Panc1 (cell line): ENCODE measurements around the gene SMIM29. TPM values are rescaled to one million over a fixed set of nuclear protein-coding genes. Genes with fewer than 3 reads are reported as not detected.

Experiments used
- ATAC-seq: fragments of 200-7000 bp; cut with Tn5 transposase; 2 replicates; pipeline ENCODE4 v1.9.1; 2020; ENCODE audit warnings: mild to moderate bottlenecking, moderate library complexity
- BruUV-seq: library from RNA; stranded (reverse); fragments of 400-500 nt; replicated peaks from 2 replicates; lab custom pipeline; 2021; lab: Mats Ljungman, UMichigan
- CTCF ChIA-PET: fragments of 300-600 bp; sonication (Branson Sonifier 250); formaldehyde crosslinking; loops from one replicate; lab custom pipeline; 2022; ENCODE audit warnings: antibody characterized with exemption; lab: Charles Lee
- POLR2A ChIA-PET: fragments of 300-600 bp; sonication (Branson Sonifier 250); formaldehyde crosslinking; loops from one replicate; lab custom pipeline; 2022; ENCODE audit warnings: antibody characterized with exemption; lab: Charles Lee
- DNase-seq: peaks from one replicate; pipeline ENCODE4 v3.0.0-alpha.2; 2010; ENCODE audit warnings: low read depth, low spot score
- H3K27ac ChIP-seq: 2 replicates; pipeline ENCODE4 v1.5.1; 2011; ENCODE audit warnings: mild to moderate bottlenecking, low read length, inconsistent platforms
- H3K27me3 ChIP-seq: fragments of 200-500 bp; sonication (Bioruptor generic); 2 replicates; pipeline ENCODE4 v1.6.0; 2014; ENCODE audit warnings: low read length, inconsistent platforms; ENCODE audit not compliant: control insufficient read depth, insufficient read depth
- H3K36me3 ChIP-seq: fragments of 200-500 bp; sonication (Bioruptor generic); 2 replicates; pipeline ENCODE4 v1.5.1; 2014; ENCODE audit warnings: inconsistent platforms, mild to moderate bottlenecking, low read length, moderate library complexity; ENCODE audit not compliant: control insufficient read depth, insufficient read depth
- H3K4me1 ChIP-seq: 2 replicates; pipeline ENCODE4 v1.5.1; 2011; ENCODE audit warnings: inconsistent platforms, mild to moderate bottlenecking, low read length, moderate library complexity; ENCODE audit not compliant: control insufficient read depth, insufficient read depth
- H3K4me3 ChIP-seq, 2 experiments: 2 replicates each; pipeline ENCODE4 v1.5.1; 2011 to 2012; ENCODE audit warnings: low read depth in 2 of 2, low read length in 2 of 2, mild to moderate bottlenecking in 2 of 2, inconsistent platforms in 1 of 2, moderate library complexity in 1 of 2
- H3K9me3 ChIP-seq: fragments of 200-500 bp; sonication (Bioruptor generic); 2 replicates; pipeline ENCODE4 v1.5.1; 2014; ENCODE audit warnings: low read depth, mild to moderate bottlenecking, inconsistent platforms, low read length, moderate library complexity; ENCODE audit not compliant: control insufficient read depth, insufficient read depth
- CTCF ChIP-seq: fragments of 450-650 bp; IDR thresholded peaks from 2 replicates; pipeline ENCODE4 v1.5.1; 2017; ENCODE audit warnings: mild to moderate bottlenecking
- POLR2AphosphoS5 ChIP-seq: IDR thresholded peaks from 2 replicates; pipeline ENCODE4 v1.6.1; 2012; ENCODE audit warnings: mild to moderate bottlenecking, low read depth, low read length, moderate library complexity
- REST ChIP-seq, 2 experiments: IDR thresholded peaks; 2 replicates each; pipeline ENCODE4 v1.6.1; 2011 to 2012; ENCODE audit warnings: low read depth in 2 of 2, control low read depth in 1 of 2, low read length in 1 of 2, mild to moderate bottlenecking in 1 of 2, moderate library complexity in 1 of 2; ENCODE audit not compliant: insufficient read depth in 1 of 2
- SIN3A ChIP-seq: IDR thresholded peaks from 2 replicates; pipeline ENCODE4 v1.6.1; 2012; ENCODE audit warnings: low read depth, mild to moderate bottlenecking, low read length, moderate library complexity, borderline replicate concordance; ENCODE audit not compliant: insufficient read depth
- TCF7L2 ChIP-seq: IDR thresholded peaks from 2 replicates; pipeline ENCODE4 v1.6.1; 2011; ENCODE audit warnings: mild to moderate bottlenecking, low read depth, low read length, inconsistent platforms
- in situ Hi-C: cut with HindIII; loops from 2 replicates; pipeline ENCODE4 v1.10.0; 2016; ENCODE audit warnings: low sequenced_read_pairs, low pct_unique_long_range_greater_than_20kb
- intact Hi-C: fragments of 100-400 bp; cut with micrococcal nuclease; formaldehyde crosslinking; loops from one replicate; pipeline ENCODE4 v1.10.0; 2022; ENCODE audit not compliant: unreplicated experiment
- total RNA-seq: library from RNA; stranded (reverse); gene quantifications from one replicate; pipeline ENCODE4 v1.2.1, GENCODE V29; 2021; ENCODE audit not compliant: unreplicated experiment

SMIM29 gene
- total RNA-seq, 1 experiment from 2014 or later = 35.6 TPM

GRCh38 chr6:34237722-34238584, 10.9 kb downstream of the SMIM29 start:
- H3K36me3 ChIP-seq = peaks cover 3% of the 10 kb centered on the region; the same call in 1 of the 2 replicates
- DNase-seq = no peak
- CTCF ChIA-PET = no interaction called here
- peak; percentile 11 for ATAC-seq
- peaks cover 52% of the 10 kb centered on the region for H3K4me1 ChIP-seq
- H3K9me3 ChIP-seq = no peaks in the 10 kb centered on the region
- no peaks in the 10 kb centered on the region for H3K27me3 ChIP-seq
- POLR2A ChIA-PET = no interaction called here
- BruUV-seq = no TSS peak
- H3K4me3 ChIP-seq = peak overlapping the region; percentile 73 to 78
- in situ Hi-C loops = no loop called here
- TF ChIP-seq POLR2AphosphoS5 = no peak; the same call in 1 of the 2 replicates
- TF ChIP-seq SIN3A = no peak
- TF ChIP-seq CTCF = peak; percentile 20; the same call in 1 of the 2 replicates
- no peak for TF ChIP-seq REST (IDR thresholded peaks at IDR 0.05; ENCODE audit: insufficient read depth in 1 of 2, low read depth in 2 of 2, low read length in 1 of 2)
- peak overlapping the region; percentile 90 for H3K27ac ChIP-seq
- intact Hi-C loops = no loop called here

DNA sequence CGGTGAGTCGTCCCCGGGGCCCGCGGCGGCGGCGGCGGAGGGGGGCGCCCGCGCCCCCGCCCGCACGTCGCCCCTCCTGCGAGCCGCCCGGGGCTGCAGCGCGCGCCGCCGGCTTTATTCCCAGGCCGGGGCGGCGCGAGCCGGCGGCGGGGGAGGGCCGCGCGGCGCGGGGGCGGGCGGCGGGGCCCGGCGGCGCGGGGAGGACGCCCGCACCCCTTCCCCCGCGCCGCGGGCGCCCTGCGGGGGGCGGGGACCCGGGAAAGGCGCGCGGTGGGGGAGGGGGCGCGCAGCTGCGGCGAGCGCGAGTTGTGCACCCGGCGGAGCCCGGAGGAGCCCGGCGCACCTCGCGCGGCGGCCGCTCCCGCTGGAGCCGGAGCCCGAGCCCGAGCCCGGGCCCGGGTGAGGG, 11.5 kb downstream of the SMIM29 start:
- ATAC-seq = peak; percentile 6
- ChIA-PET POLR2A (interaction anchor here (0.5 to 0.7 kb wide), 9 partner anchors 10 to 666 kb away, joined by 3 to 10 read pairs (median 6); no protein-coding TSS in a partner anchor), CTCF (interaction anchor here (0.5 to 0.7 kb wide), 4 partner anchors 35 to 520 kb away, joined by 3 to 7 read pairs (median 3); partner anchors contain the start of gene SNRPC)
- no TSS peak for BruUV-seq
- H3K4me1 ChIP-seq = peaks cover 48% of the 10 kb centered on the region
- no peaks in the 10 kb centered on the region for H3K27me3 ChIP-seq
- H3K9me3 ChIP-seq = no peaks in the 10 kb centered on the region
- peaks cover 2% of the 10 kb centered on the region; the same call in 1 of the 2 replicates for H3K36me3 ChIP-seq
- intact Hi-C loops = no loop called here
- H3K4me3 ChIP-seq = peak overlapping the region; percentile 73 to 78
- no peak for DNase-seq
- no peak for TF ChIP-seq TCF7L2
- TF ChIP-seq CTCF = no peak
- TF ChIP-seq REST (IDR thresholded peaks at IDR 0.05; ENCODE audit: insufficient read depth in 1 of 2, low read depth in 2 of 2, low read length in 1 of 2) = no peak
- TF ChIP-seq POLR2AphosphoS5 = no peak
- no peak for TF ChIP-seq SIN3A
- in situ Hi-C loops = no loop called here
- no peak overlapping the region for H3K27ac ChIP-seq
